ENCODE data around the gene TPCN2. TPM values are rescaled to one million over a fixed set of nuclear protein-coding genes. Genes with fewer than 3 reads are reported as not detected.

The TPCN2 gene
- total RNA-seq, 4 donors from 2014 or later: 1.4 to 4.1 (median 3.3) TPM

GRCh38 chr11:69121621-69122325 is 73.0 kb downstream of the TPCN2 start:
- Histone ChIP-seq H3K4me3 (no peak overlapping the region), H3K27me3 (peaks cover 0 to 9% (median 0%) of the 10 kb centered on the region in 3 donors), H3K36me3 (no peaks in the 10 kb centered on the region), H3K4me1 (peaks cover 0 to 7% of the 10 kb centered on the region in 2 donors), H3K9me3 (no peaks in the 10 kb centered on the region), H3K27ac (no peak overlapping the region)
- in situ Hi-C loops (cut with MboI; ENCODE audit: low sequenced_read_pairs in 4 of 4) (loop anchor here in 3 of 4 donors (25.0 kb wide), 3 partner anchors 491 to 541 kb away; partner anchors contain the start of gene CCND1 (in 1 of the 3)), intact Hi-C loops (cut with DNase I; ENCODE audit: low total_unique reads) (no loop called here)
- ATAC-seq (no peak), DNase-seq (no peak)
- TF ChIP-seq, protein P1, sequence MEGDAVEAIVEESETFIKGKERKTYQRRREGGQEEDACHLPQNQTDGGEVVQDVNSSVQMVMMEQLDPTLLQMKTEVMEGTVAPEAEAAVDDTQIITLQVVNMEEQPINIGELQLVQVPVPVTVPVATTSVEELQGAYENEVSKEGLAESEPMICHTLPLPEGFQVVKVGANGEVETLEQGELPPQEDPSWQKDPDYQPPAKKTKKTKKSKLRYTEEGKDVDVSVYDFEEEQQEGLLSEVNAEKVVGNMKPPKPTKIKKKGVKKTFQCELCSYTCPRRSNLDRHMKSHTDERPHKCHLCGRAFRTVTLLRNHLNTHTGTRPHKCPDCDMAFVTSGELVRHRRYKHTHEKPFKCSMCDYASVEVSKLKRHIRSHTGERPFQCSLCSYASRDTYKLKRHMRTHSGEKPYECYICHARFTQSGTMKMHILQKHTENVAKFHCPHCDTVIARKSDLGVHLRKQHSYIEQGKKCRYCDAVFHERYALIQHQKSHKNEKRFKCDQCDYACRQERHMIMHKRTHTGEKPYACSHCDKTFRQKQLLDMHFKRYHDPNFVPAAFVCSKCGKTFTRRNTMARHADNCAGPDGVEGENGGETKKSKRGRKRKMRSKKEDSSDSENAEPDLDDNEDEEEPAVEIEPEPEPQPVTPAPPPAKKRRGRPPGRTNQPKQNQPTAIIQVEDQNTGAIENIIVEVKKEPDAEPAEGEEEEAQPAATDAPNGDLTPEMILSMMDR (IDR thresholded peaks at IDR 0.05 in 4 of 5, conservative IDR thresholded peaks at IDR 0.05 in 1 of 5): no peak
- no peak for TF ChIP-seq POLR2A (IDR thresholded peaks at IDR 0.05)

DNA sequence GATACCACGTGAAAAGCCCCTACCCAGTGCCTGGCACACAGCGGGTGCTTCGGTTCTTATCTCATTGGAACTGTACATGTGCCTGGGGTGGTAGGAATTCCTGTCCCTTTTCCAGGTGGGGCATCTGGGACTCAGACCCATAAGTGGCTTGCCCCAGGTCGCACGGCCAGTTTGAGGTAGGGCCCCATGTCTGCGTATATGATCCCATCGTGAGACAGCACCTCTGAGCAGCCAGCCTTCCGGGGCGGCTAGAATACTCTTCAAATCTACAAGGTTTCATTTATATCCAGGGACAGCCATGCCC is 73.5 kb downstream of the TPCN2 start:
- Histone ChIP-seq H3K9me3 (no peaks in the 10 kb centered on the region), H3K36me3 (no peaks in the 10 kb centered on the region), H3K4me3 (no peak overlapping the region), H3K4me1 (peaks cover 0 to 7% of the 10 kb centered on the region in 2 donors), H3K27me3 (peaks cover 0 to 9% (median 0%) of the 10 kb centered on the region in 3 donors), H3K27ac (no peak overlapping the region)
- ATAC-seq: no peak
- in situ Hi-C loops (cut with MboI; ENCODE audit: low sequenced_read_pairs in 4 of 4): loop anchor here in 3 of 4 donors (25.0 kb wide), 3 partner anchors 490 to 540 kb away; partner anchors contain the start of gene CCND1 (in 1 of the 3)
- TF ChIP-seq, protein P1 (IDR thresholded peaks at IDR 0.05 in 4 of 5, conservative IDR thresholded peaks at IDR 0.05 in 1 of 5): no peak
- no peak for TF ChIP-seq POLR2A (IDR thresholded peaks at IDR 0.05)
- no peak for DNase-seq
- intact Hi-C loops (cut with DNase I; ENCODE audit: low total_unique reads): no loop called here

- ATAC-seq (peak in 1 of 2 donors; percentile 16), DNase-seq (no peak)
- Histone ChIP-seq H3K9me3 (no peaks in the 10 kb centered on the region), H3K4me3 (no peak overlapping the region), H3K4me1 (peaks cover 0 to 7% of the 10 kb centered on the region in 2 donors), H3K27ac (no peak overlapping the region), H3K27me3 (peaks cover 0 to 9% (median 0%) of the 10 kb centered on the region in 3 donors), H3K36me3 (no peaks in the 10 kb centered on the region)
- in situ Hi-C loops (cut with MboI; ENCODE audit: low sequenced_read_pairs in 4 of 4): loop anchor here in 3 of 4 donors (25.0 kb wide), 3 partner anchors 489 to 539 kb away; partner anchors contain the start of gene CCND1 (in 1 of the 3)
- intact Hi-C loops (cut with DNase I; ENCODE audit: low total_unique reads): no loop called here
- TF ChIP-seq, protein P1 (IDR thresholded peaks at IDR 0.05 in 4 of 5, conservative IDR thresholded peaks at IDR 0.05 in 1 of 5): no peak
- TF ChIP-seq POLR2A (IDR thresholded peaks at IDR 0.05): no peak
These were observed 74.1 kb downstream of the TPCN2 start for GRCh38 chr11:69122630-69123431.

DNA sequence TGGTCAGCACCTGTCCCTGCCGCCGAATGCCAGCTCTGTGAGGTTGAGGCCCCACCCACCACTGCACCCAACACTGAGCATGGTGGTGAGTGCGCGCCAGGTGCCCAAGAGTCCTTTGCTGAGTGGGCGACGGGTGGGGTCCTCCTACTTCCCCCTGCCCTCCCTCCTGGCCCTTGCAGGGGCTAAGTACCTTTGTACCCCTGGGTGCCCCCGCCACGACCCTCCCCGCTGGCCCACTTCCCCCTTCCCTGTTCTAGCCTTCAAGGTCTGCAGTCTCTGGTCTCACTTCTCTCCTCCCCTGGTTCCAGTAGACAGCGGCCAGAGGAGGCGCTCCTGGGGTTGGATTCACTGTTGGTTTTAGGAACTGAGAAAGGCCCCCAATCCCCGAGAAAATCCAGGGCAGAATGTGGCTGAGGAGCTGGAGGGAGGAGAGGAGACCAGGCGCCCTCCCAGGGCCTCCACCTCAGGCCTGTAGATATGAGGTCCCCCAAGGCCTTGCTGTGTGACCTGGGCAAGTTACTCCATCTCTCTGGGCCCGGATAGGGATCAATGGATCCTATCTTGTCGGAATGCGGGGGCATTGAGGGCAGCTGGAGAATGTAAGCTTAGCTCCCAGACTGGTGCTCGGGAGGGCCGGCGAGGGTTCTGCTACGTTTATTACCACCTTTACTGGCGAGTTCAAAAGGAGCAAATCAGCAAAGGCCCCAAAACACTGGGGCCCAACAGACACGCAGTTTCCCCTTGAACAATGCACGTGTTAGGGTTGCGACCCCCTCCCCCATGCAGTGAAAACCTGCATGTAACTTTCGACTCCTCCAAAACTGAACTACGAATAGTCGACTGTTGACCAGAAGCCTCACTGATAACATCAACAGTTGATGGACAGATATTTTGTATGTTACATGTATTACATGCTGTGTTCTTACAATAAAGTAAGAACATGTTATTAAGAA is 75.1 kb downstream of the TPCN2 start:
- intact Hi-C loops (cut with DNase I; ENCODE audit: low total_unique reads) (no loop called here), in situ Hi-C loops (cut with MboI; ENCODE audit: low sequenced_read_pairs in 4 of 4) (loop anchor here in 3 of 4 donors (25.0 kb wide), 3 partner anchors 488 to 538 kb away; partner anchors contain the start of gene CCND1 (in 1 of the 3))
- Histone ChIP-seq H3K36me3 (no peaks in the 10 kb centered on the region), H3K4me1 (peaks cover 0 to 7% of the 10 kb centered on the region in 2 donors), H3K27ac (no peak overlapping the region), H3K27me3 (peaks cover 0 to 12% (median 0%) of the 10 kb centered on the region in 3 donors), H3K4me3 (no peak overlapping the region), H3K9me3 (no peaks in the 10 kb centered on the region)
- DNase-seq (no peak), ATAC-seq (no peak)
- TF ChIP-seq, protein P1 (IDR thresholded peaks at IDR 0.05 in 4 of 5, conservative IDR thresholded peaks at IDR 0.05 in 1 of 5): no peak
- TF ChIP-seq POLR2A (IDR thresholded peaks at IDR 0.05): no peak

Measured in gastrocnemius medialis (tissue), 4 donors.